ENCODE measurements around the gene RNGTT.
"Not testable (repeated sequence)": the region's sequence is repeated elsewhere in the genome, so short reads cannot be mapped to it uniquely, and the experiment has no call there.

RNGTT gene

GRCh38 chr6:88864359-88865054, 98.9 kb downstream of the RNGTT start:
- DNase-seq: no peak

GRCh38 chr6:88860310-88860709, 103.1 kb downstream of the RNGTT start:
- DNase-seq: no peak

GRCh38 chr6:88858455-88858854, 105.0 kb downstream of the RNGTT start:
- DNase-seq: no peak

- no peak for DNase-seq
Measured at GRCh38 chr6:88856566-88856965, 106.9 kb downstream of the RNGTT start.

- no peak for DNase-seq
Measured at GRCh38 chr6:88855541-88856147, 107.8 kb downstream of the RNGTT start.

GRCh38 chr6:88852775-88853174, 110.6 kb downstream of the RNGTT start:
- no peak for DNase-seq

GRCh38 chr6:88852000-88852399, 111.4 kb downstream of the RNGTT start:
- no peak for DNase-seq

- DNase-seq: no peak
Measured at GRCh38 chr6:88848870-88849269, 114.5 kb downstream of the RNGTT start.

GRCh38 chr6:88843040-88843439, 120.4 kb downstream of the RNGTT start:
- no peak for DNase-seq

- no peak for DNase-seq
Measured at GRCh38 chr6:88842320-88842719, 121.1 kb downstream of the RNGTT start.

GRCh38 chr6:88840796-88841539, 122.5 kb downstream of the RNGTT start:
- DNase-seq: no peak

GRCh38 chr6:88840289-88840688, 123.1 kb downstream of the RNGTT start:
- DNase-seq: no peak

GRCh38 chr6:88839280-88839679, 124.1 kb downstream of the RNGTT start:
- DNase-seq: no peak

- DNase-seq: no peak
Measured at GRCh38 chr6:88835210-88835609, 128.2 kb downstream of the RNGTT start.

GRCh38 chr6:88833071-88833470, 130.3 kb downstream of the RNGTT start:
- not testable (repeated sequence) for DNase-seq

- DNase-seq: not testable (repeated sequence)
Measured at GRCh38 chr6:88827599-88827998, 135.8 kb downstream of the RNGTT start.

- no peak for DNase-seq
Measured at GRCh38 chr6:88825856-88826255, 137.6 kb downstream of the RNGTT start.

- DNase-seq: peak in 1 of 2 experiments; percentile 14
Measured at GRCh38 chr6:88823998-88824397, 139.4 kb downstream of the RNGTT start.

GRCh38 chr6:88815491-88815890, 147.9 kb downstream of the RNGTT start:
- no peak for DNase-seq

GRCh38 chr6:88814909-88815308, 148.5 kb downstream of the RNGTT start:
- no peak for DNase-seq

- DNase-seq: no peak
Measured at GRCh38 chr6:88813045-88813444, 150.4 kb downstream of the RNGTT start.

- no peak for DNase-seq
Measured at GRCh38 chr6:88810701-88811100, 152.7 kb downstream of the RNGTT start.

- DNase-seq: no peak
Measured at GRCh38 chr6:88810089-88810488, 153.3 kb downstream of the RNGTT start.

GRCh38 chr6:88808381-88808780, 155.0 kb downstream of the RNGTT start:
- DNase-seq: no peak
